Heart right ventricle (tissue), 16 donors: ENCODE measurements around the gene HLA-DRA. TPM values are rescaled to one million over a fixed set of nuclear protein-coding genes. Genes with fewer than 3 reads are reported as not detected.

Source experiments
- ATAC-seq, 8 donors: fragments of 200-7000 bp; cut with Tn5 transposase; one replicate each; pipeline ENCODE4 v1.9.1; 2020; ENCODE audit warnings: mild to moderate bottlenecking in 8 of 8, moderate library complexity in 8 of 8, moderate number of reproducible peaks in 1 of 8
- DNase-seq, 2 donors: peaks; one replicate each; pipeline ENCODE4 v3.0.0-alpha.2; 2020
- H3K27ac ChIP-seq, 10 donors: fragments of 200-600 bp; sonication (generic) in 2 of 10; one replicate each; pipeline versions ENCODE4 v1.5.0 to v1.8.0; 2020 to 2022; ENCODE audit warnings: mild to moderate bottlenecking in 3 of 10
- H3K27me3 ChIP-seq, 7 donors: fragments of 200-600 bp; one replicate each; pipeline ENCODE4 v1.8.0; 2021 to 2022; ENCODE audit warnings: mild to moderate bottlenecking in 2 of 7
- H3K36me3 ChIP-seq, 9 donors: fragments of 200-600 bp; sonication (generic) in 1 of 9; one replicate each; pipeline versions ENCODE4 v1.5.0 to v1.8.0; 2020 to 2022; ENCODE audit warnings: mild to moderate bottlenecking in 2 of 9
- H3K4me1 ChIP-seq, 9 donors: fragments of 200-600 bp; sonication (generic) in 1 of 9; one replicate each; pipeline versions ENCODE4 v1.5.0 to v1.8.0; 2020 to 2022; ENCODE audit warnings: mild to moderate bottlenecking in 4 of 9
- H3K4me3 ChIP-seq, 10 donors: fragments of 200-600 bp; sonication (generic) in 2 of 10; one replicate each; pipeline versions ENCODE4 v1.5.0 to v1.8.0; 2020 to 2022; ENCODE audit warnings: mild to moderate bottlenecking in 7 of 10, moderate library complexity in 2 of 10
- H3K9me3 ChIP-seq, 11 donors: fragments of 200-600 bp in 10 of 11; sonication (generic) in 2 of 11; one replicate each; pipeline versions ENCODE4 v1.5.0 to v1.8.0; 2013 to 2022; ENCODE audit warnings: mild to moderate bottlenecking in 2 of 11, control low read depth in 1 of 11, moderate library complexity in 1 of 11
- WGBS, 2 donors: extraction: QIAGEN DNeasy Blood & Tissue Kit; methylation state at CpG; one replicate each; pipeline ENCODE4 v1.1.7; 2013; ENCODE audit warnings: inconsistent platforms in 1 of 2; 5-methylcytosine and 5-hydroxymethylcytosine counted together
- intact Hi-C, 10 donors: fragments of 100-400 bp; cut with DNase I; formaldehyde crosslinking; loops; one replicate each; pipeline versions ENCODE4 v1.11.1 to v1.14.2; 2022
- polyA plus RNA-seq, 2 donors: library from polyadenylated mRNA; stranded (reverse); fragments of 200-250 nt; gene quantifications; one replicate each; pipeline ENCODE4 v1.2.3, GENCODE V29; 2013
- total RNA-seq, 10 donors: library from RNA; stranded (reverse); fragmentation: NEBNext Ultra II Directional in 3 of 10; extraction: Animal tissue kit (Norgen Biotek cat#: 25700) in 3 of 10; gene quantifications; one replicate each; pipeline versions ENCODE4 v1.2.1 to v1.2.4, GENCODE V29; 2021 to 2023
- TF ChIP-seq, protein P1 (sequence below), 9 donors: fragments of 200-600 bp; sonication (generic) in 2 of 9; IDR thresholded peaks; one replicate each; pipeline versions ENCODE4 v1.5.0 to v1.8.0; 2021 to 2022; ENCODE audit warnings: antibody characterized with exemption in 9 of 9, mild to moderate bottlenecking in 5 of 9, moderate library complexity in 1 of 9
- donor health status: Arrhythmogenic right ventricular cardiomyopathy.
- donor health status: ischemic (EF 13 %, LVEDD 7.1; RV severe dilation, severe dysfunction).
- donor health status: healthy with polysubstance abuse.
- donor health status: DM: no; HTN: yes; CAD: no.
- donor health status: DM: no; HTN: no; CAD: no.
- donor health status: ischemic (EF 25% LVEDD 6.9; RV normal size, moderate dysfunction).
- donor health status: ischemic (EF 25% LVEDD 5.7; RV mildly dilated, moderate dysfunction).
- donor health status: healthy.
- donor health status: DM: yes; HTN: yes; CAD: no.
- donor health status: Ischemic cardiomyopathy.
- donor health status: ischemic (EF 35%, LVEDD 5.7; RV mildly dilated, moderate dysfunction).
- donor health status: nonischemic (EF 11% LVEDD 7.7; RV severe dilation, severe dysfunction).
- donor health status: DM: yes; HTN: yes; CAD: no.
- donor health status: PGD.
- donor health status: ischemic (EF 29% LVEDD 5.4; RV normal size, mild dysfunction).
- donor health status: nonischemic (EF 23%, LVEDD 6.1; RV moderate dilation, normal function).

Gene HLA-DRA
- total and polyA plus RNA-seq, 12 donors, result 32.0 to 846 (median 92.0) TPM

GRCh38 chr6:32449088-32449736 lies 9.5 kb downstream of the HLA-DRA start:
- H3K4me1 ChIP-seq, result no peaks in the 10 kb centered on the region
- H3K36me3 ChIP-seq, result peaks cover 0 to 10% (median 0%) of the 10 kb centered on the region in 9 donors
- peaks cover 0 to 16% (median 0%) of the 10 kb centered on the region in 7 donors for H3K27me3 ChIP-seq
- whole genome bisulfite sequencing, 2 donors, result 67 to 92% methylated on average over 3 of the region's 3 CpGs
- TF ChIP-seq, protein P1, sequence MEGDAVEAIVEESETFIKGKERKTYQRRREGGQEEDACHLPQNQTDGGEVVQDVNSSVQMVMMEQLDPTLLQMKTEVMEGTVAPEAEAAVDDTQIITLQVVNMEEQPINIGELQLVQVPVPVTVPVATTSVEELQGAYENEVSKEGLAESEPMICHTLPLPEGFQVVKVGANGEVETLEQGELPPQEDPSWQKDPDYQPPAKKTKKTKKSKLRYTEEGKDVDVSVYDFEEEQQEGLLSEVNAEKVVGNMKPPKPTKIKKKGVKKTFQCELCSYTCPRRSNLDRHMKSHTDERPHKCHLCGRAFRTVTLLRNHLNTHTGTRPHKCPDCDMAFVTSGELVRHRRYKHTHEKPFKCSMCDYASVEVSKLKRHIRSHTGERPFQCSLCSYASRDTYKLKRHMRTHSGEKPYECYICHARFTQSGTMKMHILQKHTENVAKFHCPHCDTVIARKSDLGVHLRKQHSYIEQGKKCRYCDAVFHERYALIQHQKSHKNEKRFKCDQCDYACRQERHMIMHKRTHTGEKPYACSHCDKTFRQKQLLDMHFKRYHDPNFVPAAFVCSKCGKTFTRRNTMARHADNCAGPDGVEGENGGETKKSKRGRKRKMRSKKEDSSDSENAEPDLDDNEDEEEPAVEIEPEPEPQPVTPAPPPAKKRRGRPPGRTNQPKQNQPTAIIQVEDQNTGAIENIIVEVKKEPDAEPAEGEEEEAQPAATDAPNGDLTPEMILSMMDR (IDR thresholded peaks at IDR 0.05), result no peak
- no peak overlapping the region for H3K27ac ChIP-seq
- intact Hi-C loops, result no loop called here
- DNase-seq (no peak), ATAC-seq (no peak)
- H3K9me3 ChIP-seq, result no peaks in the 10 kb centered on the region
- H3K4me3 ChIP-seq, result no peak overlapping the region

DNA sequence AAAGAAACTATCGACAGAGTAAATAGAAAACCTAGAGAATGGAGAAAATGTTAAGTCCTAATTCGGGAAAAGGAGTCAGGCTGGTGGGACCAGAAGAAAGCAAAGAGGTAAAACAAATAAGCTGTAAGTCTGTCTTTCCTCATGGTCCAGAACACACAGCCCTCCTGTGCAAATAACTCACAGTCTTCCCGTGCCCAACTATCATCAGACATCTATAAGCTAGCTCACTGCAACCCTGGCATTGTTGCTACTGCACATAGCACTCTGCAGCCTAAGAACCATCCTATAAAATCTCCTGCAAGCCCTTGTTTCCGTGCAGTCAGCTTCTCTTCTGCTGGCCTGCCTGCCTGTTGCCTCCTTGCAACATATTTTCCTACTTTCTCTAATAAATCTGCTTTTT lies 17.4 kb downstream of the HLA-DRA start:
- DNase-seq (no peak), ATAC-seq (no peak)
- Histone ChIP-seq H3K4me3 (no peak overlapping the region), H3K9me3 (no peaks in the 10 kb centered on the region), H3K27ac (no peak overlapping the region), H3K36me3 (no peaks in the 10 kb centered on the region), H3K27me3 (peaks cover 0 to 27% (median under 1%) of the 10 kb centered on the region in 7 donors), H3K4me1 (no peaks in the 10 kb centered on the region)
- intact Hi-C loops, result no loop called here
- TF ChIP-seq, protein P1 (IDR thresholded peaks at IDR 0.05), result no peak
- WGBS, 2 donors, result 66 to 72% methylated on average over 4 of the region's 4 CpGs

GRCh38 chr6:32459781-32460424 lies 20.2 kb downstream of the HLA-DRA start:
- ATAC-seq, result peak in 1 of 8 donors; percentile 67
- DNase-seq, result no peak
- H3K4me3 ChIP-seq, result peak overlapping the region in 6 of 10 donors; percentile 23 to 46 (median 32)
- H3K36me3 ChIP-seq, result no peaks in the 10 kb centered on the region
- TF ChIP-seq, protein P1 (IDR thresholded peaks at IDR 0.05), result no peak
- no peaks in the 10 kb centered on the region for H3K4me1 ChIP-seq
- no peak overlapping the region for H3K27ac ChIP-seq
- 53 to 61% methylated on average over 29 of the region's 29 CpGs for WGBS, 2 donors
- H3K9me3 ChIP-seq, result no peaks in the 10 kb centered on the region
- peaks cover 0 to 24% (median 5%) of the 10 kb centered on the region in 7 donors for H3K27me3 ChIP-seq
- intact Hi-C loops, result no loop called here

GRCh38 chr6:32460528-32460927 lies 20.8 kb downstream of the HLA-DRA start:
- no peak overlapping the region for H3K27ac ChIP-seq
- no peaks in the 10 kb centered on the region for H3K9me3 ChIP-seq
- WGBS, 2 donors, result 61 to 74% methylated on average over 4 of the region's 4 CpGs
- H3K27me3 ChIP-seq, result peaks cover 0 to 24% (median 5%) of the 10 kb centered on the region in 7 donors
- TF ChIP-seq, protein P1 (IDR thresholded peaks at IDR 0.05), result no peak
- DNase-seq, result no peak
- intact Hi-C loops, result no loop called here
- ATAC-seq, result no peak
- H3K4me1 ChIP-seq, result no peaks in the 10 kb centered on the region
- H3K4me3 ChIP-seq, result peak overlapping the region in 1 of 10 donors; percentile 46
- no peaks in the 10 kb centered on the region for H3K36me3 ChIP-seq
